ENCODE measurements around the gene UCP2.

Gene UCP2

GRCh38 chr11:74009230-74009547 lies 26.5 kb upstream of the UCP2 start:
- H3K36me3 ChIP-seq (replicated peaks) = no peaks in the 10 kb centered on the region
- DNase-seq = no peak
- no peak for TF ChIP-seq CTCF (IDR thresholded peaks at IDR 0.05; ENCODE audit: low read depth, low read length, missing control alignments)
- no peak overlapping the region for H3K4me3 ChIP-seq (ENCODE audit: low read depth, low read length)
- no peak overlapping the region for H3K27ac ChIP-seq
- no peaks in the 10 kb centered on the region for H3K27me3 ChIP-seq (replicated peaks)
- in situ Hi-C loops (cut with HindIII; ENCODE audit: low pct_ligation_motif_present, low sequenced_read_pairs) = no loop called here

GRCh38 chr11:74008373-74009229 lies 26.0 kb upstream of the UCP2 start, which contains the start of gene UCP3:
Gene UCP3, minus strand, starts transcription at chr11:74009085. Its CDS starts 2,043 bp downstream, at chr11:74007042.
- no peak within 1 kb of the TSS for H3K4me3 ChIP-seq (ENCODE audit: low read depth, low read length)
- H3K36me3 ChIP-seq (replicated peaks) = no peaks in the 10 kb centered on the region
- no peaks in the 10 kb centered on the region for H3K27me3 ChIP-seq (replicated peaks)
- H3K27ac ChIP-seq = no peak within 1 kb of the TSS
- no peak for TF ChIP-seq CTCF (IDR thresholded peaks at IDR 0.05; ENCODE audit: low read depth, low read length, missing control alignments)
- DNase-seq = no peak
- in situ Hi-C loops (cut with HindIII; ENCODE audit: low pct_ligation_motif_present, low sequenced_read_pairs) = no loop called here

GRCh38 chr11:74007691-74008372 lies 25.2 kb upstream of the UCP2 start:
- H3K27ac ChIP-seq = no peak overlapping the region

GRCh38 chr11:74006743-74007304 lies 24.2 kb upstream of the UCP2 start:
- TF ChIP-seq CTCF (IDR thresholded peaks at IDR 0.05; ENCODE audit: low read depth, low read length, missing control alignments) = no peak
- no peak overlapping the region for H3K27ac ChIP-seq
- in situ Hi-C loops (cut with HindIII; ENCODE audit: low pct_ligation_motif_present, low sequenced_read_pairs) = no loop called here

More at GRCh38 chr11:74007691-74008372, 25.2 kb upstream of the UCP2 start:
- Histone ChIP-seq H3K36me3 (replicated peaks) (no peaks in the 10 kb centered on the region), H3K4me3 (ENCODE audit: low read depth, low read length) (no peak overlapping the region), H3K27me3 (replicated peaks) (no peaks in the 10 kb centered on the region)
- in situ Hi-C loops (cut with HindIII; ENCODE audit: low pct_ligation_motif_present, low sequenced_read_pairs) = no loop called here
- no peak for DNase-seq
- no peak for TF ChIP-seq CTCF (IDR thresholded peaks at IDR 0.05; ENCODE audit: low read depth, low read length, missing control alignments)

GRCh38 chr11:74005721-74006517 lies 23.3 kb upstream of the UCP2 start:
- in situ Hi-C loops (cut with HindIII; ENCODE audit: low pct_ligation_motif_present, low sequenced_read_pairs) = no loop called here
- H3K27ac ChIP-seq = no peak overlapping the region
- DNase-seq = no peak
- H3K27me3 ChIP-seq (replicated peaks) = no peaks in the 10 kb centered on the region
- H3K4me3 ChIP-seq (ENCODE audit: low read depth, low read length) = no peak overlapping the region
- H3K36me3 ChIP-seq (replicated peaks) = no peaks in the 10 kb centered on the region
- no peak for TF ChIP-seq CTCF (IDR thresholded peaks at IDR 0.05; ENCODE audit: low read depth, low read length, missing control alignments)

More at GRCh38 chr11:74006743-74007304, 24.2 kb upstream of the UCP2 start:
- Histone ChIP-seq H3K4me3 (ENCODE audit: low read depth, low read length) (no peak overlapping the region), H3K27me3 (replicated peaks) (no peaks in the 10 kb centered on the region), H3K36me3 (replicated peaks) (no peaks in the 10 kb centered on the region)
- no peak for DNase-seq

Measured in brain microvascular endothelial cell (primary cell).